Right forelimb (tissue), 1 donor: Measurements from ENCODE around the gene TBKBP1.
"Not testable (repeated sequence)": the region's sequence is repeated elsewhere in the genome, so short reads cannot be mapped to it uniquely, and the experiment has no call there.

Source experiments
- DNase-seq: peaks from one replicate; pipeline ENCODE4 v3.0.0-alpha.2; 2018

Gene TBKBP1

DNA sequence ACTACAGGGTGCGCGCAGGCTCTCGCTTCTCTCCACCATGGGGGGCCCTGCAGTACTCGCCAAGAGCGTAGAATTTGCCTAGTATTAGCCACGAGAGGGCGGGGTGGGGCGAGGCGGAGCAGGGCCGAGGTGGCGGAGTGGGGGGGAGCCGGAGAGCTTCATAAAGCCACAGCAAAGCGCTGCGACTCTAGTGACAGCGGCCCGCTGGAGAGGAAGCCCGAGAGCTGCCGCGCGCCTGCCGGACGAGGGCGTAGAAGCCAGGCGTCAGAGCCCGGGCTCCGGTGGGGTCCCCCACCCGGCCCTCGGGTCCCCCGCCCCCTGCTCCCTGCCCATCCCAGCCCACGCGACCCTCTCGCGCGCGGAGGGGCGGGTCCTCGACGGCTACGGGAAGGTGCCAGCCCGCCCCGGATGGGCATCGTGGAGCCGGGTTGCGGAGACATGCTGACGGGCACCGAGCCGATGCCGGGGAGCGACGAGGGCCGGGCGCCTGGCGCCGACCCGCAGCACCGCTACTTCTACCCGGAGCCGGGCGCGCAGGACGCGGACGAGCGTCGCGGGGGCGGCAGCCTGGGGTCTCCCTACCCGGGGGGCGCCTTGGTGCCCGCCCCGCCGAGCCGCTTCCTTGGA lies 39.2 kb downstream of the TBKBP1 start, which contains the start of gene TBX21:
Gene TBX21 (plus strand): TSS at position 190 of the 627 bp plus-strand sequence. CDS start 219 bp downstream, at position 409.
- peak; percentile 62 for DNase-seq

DNA sequence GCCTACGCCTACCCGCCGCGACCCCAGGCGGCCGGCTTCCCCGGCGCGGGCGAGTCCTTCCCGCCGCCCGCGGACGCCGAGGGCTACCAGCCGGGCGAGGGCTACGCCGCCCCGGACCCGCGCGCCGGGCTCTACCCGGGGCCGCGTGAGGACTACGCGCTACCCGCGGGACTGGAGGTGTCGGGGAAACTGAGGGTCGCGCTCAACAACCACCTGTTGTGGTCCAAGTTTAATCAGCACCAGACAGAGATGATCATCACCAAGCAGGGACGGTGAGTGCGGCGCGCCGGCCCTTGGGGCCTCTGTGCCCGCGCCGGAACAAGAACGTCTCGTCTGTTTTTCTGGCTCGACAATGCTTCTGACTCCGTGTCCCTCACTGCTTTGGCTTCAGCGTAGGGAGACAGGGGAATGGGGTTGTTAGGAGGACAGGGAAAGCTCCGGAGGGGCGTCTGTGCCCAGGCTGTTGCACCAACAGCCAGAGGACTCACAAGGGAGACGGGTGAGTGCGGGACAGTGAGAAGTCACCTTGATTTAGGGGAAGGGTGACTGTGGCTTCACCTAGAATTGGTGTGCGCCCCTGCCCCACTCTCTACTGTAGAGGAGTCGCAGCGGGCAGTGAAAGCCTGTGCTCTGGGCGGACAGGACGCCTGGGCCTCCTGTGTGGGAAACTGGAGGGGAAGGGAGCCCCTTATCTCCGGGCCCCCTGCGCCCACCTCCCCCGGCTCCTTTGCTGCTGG lies 39.9 kb downstream of the TBKBP1 start:
- no peak for DNase-seq

DNA sequence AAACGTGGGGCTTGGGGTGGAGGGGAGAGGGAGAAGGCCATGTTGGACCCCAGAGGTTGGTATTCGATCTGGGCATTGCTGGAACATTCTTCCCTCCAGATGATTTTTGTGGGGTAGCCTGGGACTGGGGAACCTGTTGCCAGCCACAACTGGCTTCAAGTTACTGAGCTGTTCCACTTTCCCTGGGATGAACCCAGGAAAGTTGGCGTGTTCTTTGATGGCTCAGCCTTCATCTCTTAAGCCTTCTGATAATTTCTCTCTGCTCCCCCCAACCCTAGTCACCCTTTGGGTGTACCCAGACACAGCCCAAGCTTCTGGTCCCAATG lies 41.1 kb downstream of the TBKBP1 start:
- no peak for DNase-seq

DNA sequence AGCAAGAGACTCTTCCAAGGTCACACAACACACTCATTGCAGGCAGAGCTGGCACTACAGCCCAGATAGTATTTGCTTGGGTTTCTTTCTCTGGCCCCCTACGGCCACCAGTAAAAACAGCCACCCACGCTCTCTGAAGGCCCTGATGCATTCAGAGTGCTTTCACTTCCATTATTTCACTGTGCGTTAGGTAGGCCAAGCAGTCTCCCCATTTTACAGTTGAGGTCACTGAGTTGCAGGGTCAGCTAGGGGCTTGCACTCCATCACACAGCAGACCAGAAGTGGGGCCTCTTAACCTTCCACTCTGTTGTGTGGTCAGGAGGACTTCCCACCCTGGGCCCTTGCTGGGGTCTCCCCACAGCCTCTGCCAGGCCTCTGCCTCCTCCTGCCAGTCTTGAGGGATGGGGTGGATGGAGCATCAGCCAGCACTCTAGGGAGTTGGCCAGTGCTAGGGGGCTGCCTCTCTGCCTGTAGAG lies 41.6 kb downstream of the TBKBP1 start:
- DNase-seq = no peak

DNA sequence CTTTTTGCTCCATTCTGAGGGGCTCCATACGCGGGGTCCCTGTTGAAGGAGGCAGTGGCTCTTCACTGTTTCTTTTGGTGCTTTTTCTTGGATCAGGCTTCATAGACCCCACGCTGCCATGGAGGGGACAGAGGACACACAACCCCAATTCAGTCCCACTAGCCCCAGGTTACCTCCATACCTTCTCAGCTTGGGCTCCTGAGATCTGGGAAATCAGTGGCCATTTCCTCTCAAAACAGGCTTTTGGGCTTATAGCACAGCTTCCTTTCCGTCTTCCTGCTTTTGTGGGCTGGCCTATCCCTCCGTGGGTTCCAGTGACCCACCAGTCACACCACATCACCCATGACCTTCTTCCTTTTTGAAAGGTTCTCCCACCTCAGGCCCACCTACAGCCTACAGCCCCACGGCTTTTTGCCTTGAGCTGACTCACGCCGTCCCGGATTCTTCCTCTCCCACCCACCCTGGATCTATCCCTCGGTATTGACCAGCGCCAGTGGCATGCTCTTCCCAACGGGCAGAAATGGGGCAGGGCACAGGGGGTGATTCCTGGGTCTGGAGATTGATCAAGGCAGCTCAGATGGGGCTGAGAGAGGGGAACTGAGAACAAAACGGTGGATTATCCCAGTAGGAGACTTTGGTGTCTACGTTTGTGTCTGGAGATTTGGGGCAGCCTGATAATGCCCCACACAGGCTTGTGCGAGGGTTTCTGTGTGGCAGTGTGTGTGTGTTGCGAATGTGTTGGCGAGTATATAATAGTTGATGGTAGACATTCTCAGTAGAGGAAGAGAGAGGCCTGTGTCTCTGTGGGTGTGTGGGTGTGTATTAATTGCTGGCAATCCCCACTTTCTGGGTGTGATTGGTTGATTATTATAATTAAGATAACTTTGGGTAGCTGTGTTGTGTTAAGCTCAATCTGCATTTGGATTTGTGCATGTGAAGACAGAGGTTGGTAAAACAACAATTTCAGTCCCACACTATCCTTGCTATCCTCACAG lies 42.8 kb downstream of the TBKBP1 start:
- DNase-seq = no peak

DNA sequence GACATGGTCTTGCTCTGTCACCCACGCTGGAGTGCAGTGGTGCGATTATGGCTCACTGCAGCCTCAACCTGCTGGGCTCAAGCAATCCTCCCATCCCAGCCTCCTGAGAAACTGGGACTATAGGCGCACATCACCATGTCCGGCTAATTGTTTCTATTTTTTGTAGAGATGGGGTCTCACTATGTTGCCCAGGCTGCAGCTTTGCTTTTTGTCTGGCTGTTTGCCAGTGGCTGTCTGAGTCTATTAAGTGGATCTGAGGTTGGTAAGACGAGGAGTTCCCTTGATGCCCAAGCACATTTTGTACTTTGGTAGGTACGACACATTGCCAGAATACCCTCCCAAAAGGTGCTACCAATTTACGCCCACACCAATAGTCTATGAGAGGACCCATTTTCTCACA lies 44.2 kb downstream of the TBKBP1 start:
- DNase-seq = no peak

DNA sequence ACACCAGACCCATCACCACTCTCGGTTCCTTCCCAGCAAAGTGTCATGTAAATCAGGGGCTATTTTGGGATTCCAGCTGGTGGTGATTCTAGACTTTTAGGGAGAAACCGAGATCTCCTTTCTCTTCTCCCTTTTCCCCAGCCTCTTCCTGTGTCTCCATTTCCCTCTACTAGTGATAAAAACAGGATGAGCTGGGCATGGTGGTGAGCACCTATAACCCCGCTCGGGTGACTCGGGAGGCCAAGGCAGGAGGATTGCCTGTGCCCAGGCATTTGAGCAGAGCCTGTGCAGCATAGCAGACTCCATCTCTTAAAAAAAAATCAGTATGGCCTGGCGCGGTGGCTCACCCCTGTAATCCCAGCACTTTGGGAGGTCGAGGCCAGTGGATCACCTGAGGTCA lies 45.2 kb downstream of the TBKBP1 start:
- DNase-seq = no peak

DNA sequence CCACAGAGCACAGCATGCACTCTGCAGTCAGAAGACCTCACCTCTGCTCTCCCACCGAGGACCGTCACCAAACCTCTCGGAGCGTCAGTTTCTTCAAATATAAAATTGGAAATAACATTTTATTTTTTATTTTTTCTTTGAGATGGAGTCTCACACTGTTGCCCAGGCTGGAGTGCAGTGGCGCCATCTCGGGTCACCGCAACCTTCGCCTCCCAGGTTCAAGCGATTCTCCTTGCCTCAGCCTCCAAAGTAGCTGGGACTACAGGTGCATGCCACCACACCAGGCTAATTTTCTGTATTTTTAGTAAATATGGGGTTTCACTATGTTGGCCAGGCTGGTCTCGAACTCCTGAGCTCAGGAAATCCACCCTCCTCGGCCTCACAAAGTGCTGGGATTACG lies 46.0 kb downstream of the TBKBP1 start:
- DNase-seq = not testable (repeated sequence)

DNA sequence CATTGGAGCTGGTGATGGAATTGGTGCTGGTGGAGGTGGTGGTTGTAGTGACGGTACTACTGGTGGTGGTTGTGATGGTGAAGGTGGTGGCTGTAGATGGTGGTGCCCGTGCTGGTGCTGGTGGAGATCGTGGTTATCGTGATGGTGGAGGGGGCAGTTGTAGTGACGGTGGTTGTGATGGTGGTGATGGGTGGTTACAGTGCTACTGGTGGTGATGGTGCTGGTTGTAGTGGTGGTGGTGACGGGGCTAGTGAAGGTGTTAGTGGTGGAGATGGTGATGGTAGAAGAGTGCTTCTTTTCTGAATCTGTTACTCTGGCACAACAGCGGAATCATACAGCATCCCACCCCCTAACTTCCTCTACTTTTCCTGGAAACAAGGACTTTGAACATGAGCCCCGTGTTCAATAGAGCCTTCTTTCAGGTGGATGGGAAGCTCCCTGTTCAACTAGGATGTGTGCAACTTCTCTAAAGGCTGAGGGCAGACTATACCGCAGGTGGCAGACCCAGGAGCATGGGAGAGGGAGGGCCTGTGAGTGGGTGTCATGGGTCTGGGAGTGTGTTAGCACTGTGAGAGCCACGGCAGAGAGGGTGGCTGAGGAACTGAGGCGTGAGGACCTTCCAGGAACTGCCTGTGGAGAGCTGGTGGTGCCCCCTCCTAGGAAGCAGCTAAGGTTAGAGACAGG lies 47.3 kb downstream of the TBKBP1 start:
- no peak for DNase-seq

DNA sequence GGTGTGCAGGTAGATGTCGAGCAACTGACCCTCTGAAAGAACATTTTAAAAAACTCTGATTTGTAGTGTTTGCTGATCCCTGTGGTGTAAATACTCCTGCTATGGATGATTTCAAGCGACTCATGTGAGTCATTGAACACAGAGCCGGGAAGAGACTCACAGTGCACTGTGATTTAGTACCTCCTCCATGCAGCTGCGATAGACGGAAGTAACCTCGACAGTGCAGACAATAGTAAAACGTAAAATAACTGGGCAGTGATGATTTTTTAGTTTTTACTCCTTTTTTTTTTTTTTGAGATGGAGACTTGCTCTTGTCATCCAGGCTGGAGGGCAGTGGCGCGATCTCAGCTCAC lies 47.8 kb downstream of the TBKBP1 start:
- no peak for DNase-seq

DNA sequence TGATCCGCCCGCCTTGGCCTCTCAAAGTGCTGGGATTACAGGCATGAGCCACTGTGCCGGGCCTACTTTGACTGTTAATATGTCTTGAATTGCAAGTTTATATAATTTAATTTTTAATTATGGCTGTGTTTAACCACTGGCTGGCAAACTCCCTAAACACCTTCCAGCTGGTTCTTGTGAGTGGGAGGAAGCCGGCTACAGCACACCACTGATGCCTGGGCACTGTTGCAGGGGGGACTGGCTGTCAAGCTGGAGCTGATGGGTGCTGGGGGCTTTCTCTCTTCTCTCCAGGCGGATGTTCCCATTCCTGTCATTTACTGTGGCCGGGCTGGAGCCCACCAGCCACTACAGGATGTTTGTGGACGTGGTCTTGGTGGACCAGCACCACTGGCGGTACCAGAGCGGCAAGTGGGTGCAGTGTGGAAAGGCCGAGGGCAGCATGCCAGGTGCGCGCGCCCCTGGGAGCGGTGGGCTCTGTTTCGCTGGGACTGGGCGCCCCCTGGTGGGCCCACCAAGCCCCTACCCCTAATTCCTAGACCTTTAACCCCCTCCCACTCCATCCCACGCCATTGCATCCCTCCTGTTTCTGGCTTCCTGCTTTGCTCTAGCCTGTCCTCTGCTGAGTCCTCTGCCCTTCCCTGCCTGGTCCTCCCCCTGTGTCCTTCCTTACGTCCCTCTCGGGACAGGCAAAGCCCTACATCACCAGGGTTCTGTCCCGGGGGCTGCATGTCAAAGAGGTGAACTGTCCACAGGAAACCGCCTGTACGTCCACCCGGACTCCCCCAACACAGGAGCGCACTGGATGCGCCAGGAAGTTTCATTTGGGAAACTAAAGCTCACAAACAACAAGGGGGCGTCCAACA lies 48.6 kb downstream of the TBKBP1 start:
- no peak for DNase-seq

DNA sequence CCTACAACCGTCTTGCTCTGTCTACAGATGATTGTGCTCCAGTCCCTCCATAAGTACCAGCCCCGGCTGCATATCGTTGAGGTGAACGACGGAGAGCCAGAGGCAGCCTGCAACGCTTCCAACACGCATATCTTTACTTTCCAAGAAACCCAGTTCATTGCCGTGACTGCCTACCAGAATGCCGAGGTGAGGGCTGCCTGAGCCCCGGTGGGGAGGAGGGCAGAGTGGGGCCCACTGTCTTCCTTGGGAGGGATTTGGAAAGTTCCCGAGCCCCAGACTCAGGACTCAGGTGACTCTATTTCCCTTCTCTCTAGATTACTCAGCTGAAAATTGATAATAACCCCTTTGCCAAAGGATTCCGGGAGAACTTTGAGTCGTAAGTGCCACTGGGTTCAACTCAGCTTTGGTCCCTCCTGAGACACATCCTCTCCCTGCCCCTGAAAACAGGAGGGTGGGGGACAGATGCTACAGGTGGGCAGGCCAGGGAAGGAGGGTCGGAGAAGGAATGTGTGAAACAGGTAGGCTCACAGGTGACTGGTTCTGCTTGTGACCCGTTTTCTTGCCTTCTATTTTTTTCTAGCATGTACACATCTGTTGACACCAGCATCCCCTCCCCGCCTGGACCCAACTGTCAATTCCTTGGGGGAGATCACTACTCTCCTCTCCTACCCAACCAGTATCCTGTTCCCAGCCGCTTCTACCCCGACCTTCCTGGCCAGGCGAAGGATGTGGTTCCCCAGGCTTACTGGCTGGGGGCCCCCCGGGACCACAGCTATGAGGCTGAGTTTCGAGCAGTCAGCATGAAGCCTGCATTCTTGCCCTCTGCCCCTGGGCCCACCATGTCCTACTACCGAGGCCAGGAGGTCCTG lies 50.4 kb downstream of the TBKBP1 start:
- no peak for DNase-seq

DNA sequence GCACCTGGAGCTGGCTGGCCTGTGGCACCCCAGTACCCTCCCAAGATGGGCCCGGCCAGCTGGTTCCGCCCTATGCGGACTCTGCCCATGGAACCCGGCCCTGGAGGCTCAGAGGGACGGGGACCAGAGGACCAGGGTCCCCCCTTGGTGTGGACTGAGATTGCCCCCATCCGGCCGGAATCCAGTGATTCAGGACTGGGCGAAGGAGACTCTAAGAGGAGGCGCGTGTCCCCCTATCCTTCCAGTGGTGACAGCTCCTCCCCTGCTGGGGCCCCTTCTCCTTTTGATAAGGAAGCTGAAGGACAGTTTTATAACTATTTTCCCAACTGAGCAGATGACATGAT lies 51.0 kb downstream of the TBKBP1 start:
- no peak for DNase-seq

DNA sequence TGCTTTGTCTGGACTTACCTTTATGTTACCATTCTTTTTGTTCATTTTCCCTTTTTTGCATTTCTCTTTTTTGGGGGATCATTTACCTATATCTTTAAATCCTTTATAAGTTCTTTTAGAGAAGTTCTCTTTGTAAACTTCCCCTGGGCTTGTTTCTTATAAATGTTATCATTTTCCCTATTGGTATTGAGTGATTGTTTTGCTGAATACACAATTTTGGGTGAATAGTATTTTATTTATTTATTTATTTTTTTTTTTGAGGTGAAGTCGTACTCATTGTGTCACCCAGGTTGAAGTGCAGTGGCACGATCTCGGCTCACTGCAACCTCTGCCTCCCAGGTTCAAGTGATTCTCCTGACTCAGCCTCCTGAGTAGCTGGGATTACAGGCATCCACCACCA lies 57.5 kb downstream of the TBKBP1 start:
- DNase-seq = no peak

DNA sequence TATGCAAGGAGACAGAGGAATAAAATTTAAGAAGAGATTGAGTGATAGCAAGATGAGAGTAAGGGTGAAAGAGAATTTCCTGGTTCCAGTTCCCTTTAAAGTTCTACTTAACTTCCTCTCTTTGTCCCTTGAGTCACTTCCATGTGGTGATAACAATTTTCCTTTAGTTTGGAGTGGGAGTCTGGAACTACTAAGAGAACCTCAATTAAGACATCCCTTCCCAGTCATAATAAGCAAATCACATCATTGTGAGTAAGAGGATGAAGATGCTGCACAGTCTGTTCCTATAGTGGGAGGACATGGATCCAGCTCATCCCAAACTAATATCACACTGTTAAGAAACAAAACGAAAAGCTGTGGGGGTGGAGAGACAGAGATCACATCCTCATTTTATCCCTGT lies 63.4 kb downstream of the TBKBP1 start:
- no peak for DNase-seq

DNA sequence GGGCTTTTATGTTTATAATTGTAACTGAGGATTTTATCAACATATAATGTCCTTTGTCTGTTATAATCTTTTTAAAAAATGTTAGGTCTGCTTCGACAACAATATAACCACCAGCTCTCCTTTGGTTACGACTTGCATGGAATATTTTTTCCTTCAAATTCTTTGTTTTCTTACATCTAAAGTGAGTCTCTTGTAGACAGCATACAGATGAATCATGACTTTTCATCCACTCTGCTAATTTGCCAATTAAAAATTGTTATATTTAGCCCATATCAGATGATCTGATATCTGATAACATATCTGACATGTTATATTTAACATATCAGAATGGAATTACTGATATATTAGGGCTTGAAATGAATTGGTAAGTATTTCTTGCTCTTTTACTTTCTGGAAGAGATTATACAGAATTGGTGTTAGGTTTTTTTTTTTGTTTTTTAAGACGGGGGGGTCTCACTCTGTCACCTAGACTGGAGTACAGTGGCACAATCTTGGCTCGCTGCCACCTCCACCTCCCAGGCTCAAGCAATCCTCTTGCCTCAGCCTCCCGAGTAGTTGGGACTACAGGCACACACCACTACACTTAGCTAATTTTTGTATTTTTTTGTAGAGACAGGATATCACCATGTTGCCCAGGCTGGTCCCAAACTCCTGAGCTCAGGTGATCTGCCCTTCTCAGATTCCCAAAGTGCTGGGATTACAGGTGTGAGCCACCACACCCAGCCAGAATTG lies 66.6 kb downstream of the TBKBP1 start:
- no peak for DNase-seq
